Muscle layer of duodenum (tissue), 2 donors: ENCODE results near the gene ACCS.

ENCODE experiments used
- H3K27ac ChIP-seq: one replicate; pipeline ENCODE4 v1.7.0; 2013; ENCODE audit warnings: mild to moderate bottlenecking, low read length
- H3K27me3 ChIP-seq: one replicate; pipeline ENCODE4 v1.7.0; 2013; ENCODE audit warnings: low read depth, mild to moderate bottlenecking, control low read depth, low read length
- H3K36me3 ChIP-seq, 2 donors: one replicate each; pipeline ENCODE4 v1.7.0; 2013; ENCODE audit warnings: low read length in 2 of 2, control low read depth in 1 of 2, mild to moderate bottlenecking in 1 of 2; ENCODE audit not compliant: insufficient read depth in 2 of 2, control insufficient read depth in 1 of 2
- H3K4me1 ChIP-seq, 2 donors: one replicate each; pipeline ENCODE4 v1.7.0; 2013; ENCODE audit warnings: low read length in 2 of 2, mild to moderate bottlenecking in 2 of 2, control low read depth in 1 of 2, moderate library complexity in 1 of 2; ENCODE audit not compliant: insufficient read depth in 2 of 2, control insufficient read depth in 1 of 2
- H3K4me3 ChIP-seq, 2 donors: one replicate each; pipeline ENCODE4 v1.7.0; 2013; ENCODE audit warnings: low read length in 2 of 2, low read depth in 1 of 2, mild to moderate bottlenecking in 1 of 2
- H3K9me3 ChIP-seq, 2 donors: one replicate each; pipeline ENCODE4 v1.7.0; 2013; ENCODE audit warnings: low read length in 2 of 2, control low read depth in 1 of 2, mild to moderate bottlenecking in 1 of 2; ENCODE audit not compliant: control insufficient read depth in 1 of 2
- donor health status: healthy.

Gene ACCS

GRCh38 chr11:44094260-44094868 is 28.3 kb downstream of the ACCS start:
- no peaks in the 10 kb centered on the region for H3K9me3 ChIP-seq
- H3K4me3 ChIP-seq, result no peak overlapping the region
- no peak overlapping the region for H3K27ac ChIP-seq
- H3K36me3 ChIP-seq, result no peaks in the 10 kb centered on the region
- peaks cover 0 to 8% of the 10 kb centered on the region in 2 donors for H3K4me1 ChIP-seq
- H3K27me3 ChIP-seq, result no peaks in the 10 kb centered on the region

GRCh38 chr11:44095506-44096359 is 29.7 kb downstream of the ACCS start, which contains the start of gene EXT2:
TSS of gene EXT2 (plus strand) at chr11:44095678. CDS start at chr11:44107713, 12,035 bp downstream.
- no peak within 1 kb of the TSS for H3K27ac ChIP-seq

GRCh38 chr11:44096360-44097185 is 30.5 kb downstream of the ACCS start:
- H3K4me3 ChIP-seq, result peak overlapping the region; percentile 64 to 92
- no peaks in the 10 kb centered on the region for H3K36me3 ChIP-seq
- no peaks in the 10 kb centered on the region for H3K9me3 ChIP-seq
- no peak overlapping the region for H3K27ac ChIP-seq
- no peaks in the 10 kb centered on the region for H3K27me3 ChIP-seq
- H3K4me1 ChIP-seq, result peaks cover 0 to 8% of the 10 kb centered on the region in 2 donors

More at GRCh38 chr11:44095506-44096359, 29.7 kb downstream of the ACCS start, which contains the start of gene EXT2:
- Histone ChIP-seq H3K36me3 (no peaks in the 10 kb centered on the region), H3K4me3 (peak within 1 kb of the TSS; percentile 64 to 92), H3K4me1 (peaks cover 0 to 8% of the 10 kb centered on the region in 2 donors), H3K9me3 (no peaks in the 10 kb centered on the region), H3K27me3 (no peaks in the 10 kb centered on the region)

DNA sequence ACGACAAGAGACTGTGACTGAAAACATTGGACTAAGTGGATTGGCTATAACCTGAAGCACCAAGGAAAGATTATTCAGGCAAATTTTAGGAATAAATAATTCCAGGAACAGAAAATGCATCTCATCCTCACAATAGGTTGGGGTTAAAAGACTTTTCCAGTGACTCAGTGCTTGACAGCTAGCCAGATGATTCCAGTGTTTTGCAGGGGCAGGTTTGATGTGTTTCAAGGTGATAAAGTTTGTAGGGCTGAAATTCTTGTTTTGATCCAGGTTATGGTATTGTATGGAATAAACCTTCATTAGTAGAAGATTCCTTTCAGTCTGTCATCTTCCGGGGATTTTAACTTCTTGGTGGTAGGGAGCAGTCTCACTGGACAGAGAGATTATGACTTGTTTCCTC is 31.8 kb downstream of the ACCS start:
- H3K27me3 ChIP-seq, result no peaks in the 10 kb centered on the region

DNA sequence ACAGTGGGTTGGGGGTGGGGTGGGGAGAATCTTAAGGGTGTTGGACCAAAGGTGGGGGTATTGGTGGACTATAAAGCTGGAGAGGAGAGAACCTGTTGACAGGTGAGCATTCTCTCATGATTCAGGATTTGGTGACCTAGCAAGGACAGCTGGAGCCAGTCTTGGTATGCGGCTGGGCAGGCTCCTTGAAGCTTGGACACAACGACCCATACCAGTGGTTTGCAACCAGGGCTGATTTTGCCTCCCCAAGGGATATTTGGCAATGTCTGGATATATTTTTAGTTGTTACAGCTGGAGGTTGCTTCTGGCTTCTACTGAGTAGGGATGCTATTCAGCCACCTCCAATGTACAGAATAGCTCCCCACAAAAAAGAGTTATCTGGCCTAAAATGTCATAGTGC is 35.0 kb downstream of the ACCS start:
- no peaks in the 10 kb centered on the region for H3K4me1 ChIP-seq
- no peaks in the 10 kb centered on the region for H3K27me3 ChIP-seq
- H3K36me3 ChIP-seq, result no peaks in the 10 kb centered on the region
- no peak overlapping the region for H3K4me3 ChIP-seq
- H3K9me3 ChIP-seq, result no peaks in the 10 kb centered on the region
- no peak overlapping the region for H3K27ac ChIP-seq

More for the DNA sequence above, 31.8 kb downstream of the ACCS start:
- Histone ChIP-seq H3K9me3 (no peaks in the 10 kb centered on the region), H3K27ac (no peak overlapping the region), H3K4me3 (no peak overlapping the region), H3K36me3 (no peaks in the 10 kb centered on the region), H3K4me1 (peaks cover 0 to 8% of the 10 kb centered on the region in 2 donors)

GRCh38 chr11:44104481-44105294 is 38.6 kb downstream of the ACCS start:
- Histone ChIP-seq H3K9me3 (no peaks in the 10 kb centered on the region), H3K4me3 (no peak overlapping the region), H3K27ac (no peak overlapping the region), H3K36me3 (peaks cover 18 to 19% of the 10 kb centered on the region in 2 donors), H3K4me1 (no peaks in the 10 kb centered on the region), H3K27me3 (no peaks in the 10 kb centered on the region)

GRCh38 chr11:44108260-44108659 is 42.2 kb downstream of the ACCS start:
- Histone ChIP-seq H3K27ac (no peak overlapping the region), H3K4me1 (peaks cover 5 to 13% of the 10 kb centered on the region in 2 donors), H3K27me3 (no peaks in the 10 kb centered on the region), H3K4me3 (no peak overlapping the region), H3K36me3 (peaks cover 21 to 24% of the 10 kb centered on the region in 2 donors), H3K9me3 (no peaks in the 10 kb centered on the region)

DNA sequence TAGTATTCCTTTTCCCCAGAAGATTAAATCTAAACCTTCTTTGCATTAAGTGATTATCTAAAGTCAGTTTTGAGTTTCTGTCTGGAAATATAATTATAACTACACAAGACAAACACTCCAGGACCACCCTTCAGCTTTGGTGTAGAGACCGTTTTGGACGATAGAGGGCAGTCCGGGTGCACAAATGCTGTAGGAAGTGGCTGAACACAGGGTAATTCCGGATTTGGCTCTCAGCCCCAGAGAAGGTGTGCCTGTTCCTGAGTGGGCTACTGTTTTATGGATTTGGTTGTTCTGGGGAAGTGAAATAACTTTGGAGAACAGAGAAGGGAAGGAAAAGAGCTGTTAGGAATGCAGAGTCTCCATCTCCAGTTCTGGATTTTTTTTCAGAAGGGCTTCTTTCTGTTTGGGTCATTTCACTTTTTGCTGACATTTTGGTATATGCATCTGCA is 44.2 kb downstream of the ACCS start:
- no peak overlapping the region for H3K27ac ChIP-seq

GRCh38 chr11:44112091-44112821 is 46.2 kb downstream of the ACCS start:
- H3K4me1 ChIP-seq, result peaks cover 5 to 13% of the 10 kb centered on the region in 2 donors
- no peaks in the 10 kb centered on the region for H3K27me3 ChIP-seq
- H3K27ac ChIP-seq, result no peak overlapping the region
- H3K36me3 ChIP-seq, result peaks cover 38 to 42% of the 10 kb centered on the region in 2 donors
- H3K9me3 ChIP-seq, result no peaks in the 10 kb centered on the region
- H3K4me3 ChIP-seq, result no peak overlapping the region

More for the DNA sequence above, 44.2 kb downstream of the ACCS start:
- Histone ChIP-seq H3K27me3 (no peaks in the 10 kb centered on the region), H3K4me3 (no peak overlapping the region), H3K36me3 (peaks cover 33 to 38% of the 10 kb centered on the region in 2 donors), H3K9me3 (no peaks in the 10 kb centered on the region), H3K4me1 (peaks cover 5 to 13% of the 10 kb centered on the region in 2 donors)

DNA sequence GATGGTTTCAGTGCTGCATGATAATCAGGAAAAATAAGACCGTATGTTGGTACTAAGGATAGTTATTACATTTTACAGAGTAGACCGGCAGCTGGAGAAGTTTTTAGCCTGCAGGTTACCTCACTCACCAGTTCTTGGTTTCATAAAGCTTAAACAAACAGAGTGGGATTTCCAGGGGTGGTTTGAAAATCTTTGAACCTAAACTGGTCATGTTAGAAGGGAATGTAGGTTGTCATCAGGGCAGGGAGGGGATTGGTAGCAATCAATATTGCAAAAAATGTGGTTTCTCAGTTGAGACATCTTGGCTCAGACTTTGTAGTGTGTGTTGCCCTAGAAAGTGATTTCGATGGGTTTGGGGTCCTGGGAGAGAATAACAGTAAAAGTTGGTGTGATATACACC is 46.9 kb downstream of the ACCS start:
- Histone ChIP-seq H3K4me1 (peaks cover 5 to 13% of the 10 kb centered on the region in 2 donors), H3K27ac (no peak overlapping the region), H3K4me3 (no peak overlapping the region), H3K27me3 (no peaks in the 10 kb centered on the region), H3K36me3 (peaks cover 33 to 37% of the 10 kb centered on the region in 2 donors), H3K9me3 (no peaks in the 10 kb centered on the region)
